ENCODE data around the gene TMEM176A. TPM values are rescaled to one million over a fixed set of nuclear protein-coding genes. Genes with fewer than 3 reads are reported as not detected.

TMEM176A gene
- 10 to 100 TPM in 3 of 4 donors, 1 to 10 TPM in 1; 4.5 to 20.3 (median 17.9) TPM for total RNA-seq

GRCh38 chr7:150800581-150801241 lies at the start of gene TMEM176A:
TSS of gene TMEM176A (plus strand) at chr7:150800769. CDS start at chr7:150801551, 782 bp downstream.
- TF ChIP-seq CTCF (IDR thresholded peaks at IDR 0.05; ENCODE audit: low read depth), result no peak

GRCh38 chr7:150751702-150752101 lies 48.9 kb upstream of the TMEM176A start:
- no peak for TF ChIP-seq CTCF (IDR thresholded peaks at IDR 0.05; ENCODE audit: low read depth)

- no peak for TF ChIP-seq CTCF (IDR thresholded peaks at IDR 0.05; ENCODE audit: low read depth)
Observed at GRCh38 chr7:150753239-150753638, 47.3 kb upstream of the TMEM176A start.

GRCh38 chr7:150753826-150754603 lies 46.6 kb upstream of the TMEM176A start:
- TF ChIP-seq CTCF (IDR thresholded peaks at IDR 0.05; ENCODE audit: low read depth), result no peak

- TF ChIP-seq CTCF (IDR thresholded peaks at IDR 0.05; ENCODE audit: low read depth), result no peak
Observed at GRCh38 chr7:150754951-150755350, 45.6 kb upstream of the TMEM176A start.

- no peak for TF ChIP-seq CTCF (IDR thresholded peaks at IDR 0.05; ENCODE audit: low read depth)
Observed at GRCh38 chr7:150755473-150756099, 45.0 kb upstream of the TMEM176A start.

GRCh38 chr7:150756166-150756565 lies 44.4 kb upstream of the TMEM176A start:
- TF ChIP-seq CTCF (IDR thresholded peaks at IDR 0.05; ENCODE audit: low read depth), result no peak

All from subcutaneous adipose tissue (tissue), 4 donors.